Muscle layer of colon (tissue), 2 donors: ENCODE results near the gene COG4.
"Not testable (repeated sequence)": the region's sequence is repeated elsewhere in the genome, so short reads cannot be mapped to it uniquely, and the experiment has no call there.

Source experiments
- H3K27ac ChIP-seq: one replicate; pipeline ENCODE4 v1.7.0; 2013; ENCODE audit warnings: low read depth, mild to moderate bottlenecking, low read length, moderate library complexity
- H3K27me3 ChIP-seq, 2 donors: one replicate each; pipeline ENCODE4 v1.7.0; 2013; ENCODE audit warnings: low read length in 2 of 2, mild to moderate bottlenecking in 2 of 2; ENCODE audit not compliant: insufficient read depth in 2 of 2, control insufficient read depth in 1 of 2
- H3K36me3 ChIP-seq: one replicate; pipeline ENCODE4 v1.7.0; 2013; ENCODE audit warnings: mild to moderate bottlenecking, low read length; ENCODE audit not compliant: insufficient read depth
- H3K4me1 ChIP-seq: one replicate; pipeline ENCODE4 v1.7.0; 2013; ENCODE audit warnings: mild to moderate bottlenecking, low read length; ENCODE audit not compliant: insufficient read depth
- H3K4me3 ChIP-seq, 2 donors: one replicate each; pipeline ENCODE4 v1.7.0; 2013; ENCODE audit warnings: low read length in 2 of 2, low read depth in 1 of 2, mild to moderate bottlenecking in 1 of 2, moderate library complexity in 1 of 2
- H3K9ac ChIP-seq: one replicate; pipeline ENCODE4 v1.7.0; 2013; ENCODE audit warnings: low read length
- H3K9me3 ChIP-seq: one replicate; pipeline ENCODE4 v1.7.0; 2013; ENCODE audit warnings: mild to moderate bottlenecking, low read length
- donor health status: abdominal sarcoma.
- donor health status: Adenocarcinoma of cecum.

Gene COG4

GRCh38 chr16:70465999-70466804 lies 57.2 kb downstream of the COG4 start:
- H3K27me3 ChIP-seq = no peaks in the 10 kb centered on the region
- no peaks in the 10 kb centered on the region for H3K4me1 ChIP-seq
- no peak overlapping the region for H3K27ac ChIP-seq
- H3K4me3 ChIP-seq = no peak overlapping the region
- H3K36me3 ChIP-seq = peaks cover 15% of the 10 kb centered on the region
- no peak overlapping the region for H3K9ac ChIP-seq
- no peaks in the 10 kb centered on the region for H3K9me3 ChIP-seq

GRCh38 chr16:70463235-70463634 lies 60.1 kb downstream of the COG4 start:
- no peak overlapping the region for H3K9ac ChIP-seq
- no peak overlapping the region for H3K27ac ChIP-seq
- peaks cover 15% of the 10 kb centered on the region for H3K36me3 ChIP-seq
- H3K4me1 ChIP-seq = no peaks in the 10 kb centered on the region
- no peak overlapping the region for H3K4me3 ChIP-seq
- H3K27me3 ChIP-seq = no peaks in the 10 kb centered on the region
- H3K9me3 ChIP-seq = no peaks in the 10 kb centered on the region

GRCh38 chr16:70460737-70461261 lies 62.6 kb downstream of the COG4 start:
- H3K9me3 ChIP-seq = no peaks in the 10 kb centered on the region
- H3K4me1 ChIP-seq = no peaks in the 10 kb centered on the region
- H3K36me3 ChIP-seq = peaks cover 11% of the 10 kb centered on the region
- no peak overlapping the region for H3K27ac ChIP-seq
- H3K4me3 ChIP-seq = no peak overlapping the region
- H3K9ac ChIP-seq = no peak overlapping the region
- H3K27me3 ChIP-seq = no peaks in the 10 kb centered on the region

DNA sequence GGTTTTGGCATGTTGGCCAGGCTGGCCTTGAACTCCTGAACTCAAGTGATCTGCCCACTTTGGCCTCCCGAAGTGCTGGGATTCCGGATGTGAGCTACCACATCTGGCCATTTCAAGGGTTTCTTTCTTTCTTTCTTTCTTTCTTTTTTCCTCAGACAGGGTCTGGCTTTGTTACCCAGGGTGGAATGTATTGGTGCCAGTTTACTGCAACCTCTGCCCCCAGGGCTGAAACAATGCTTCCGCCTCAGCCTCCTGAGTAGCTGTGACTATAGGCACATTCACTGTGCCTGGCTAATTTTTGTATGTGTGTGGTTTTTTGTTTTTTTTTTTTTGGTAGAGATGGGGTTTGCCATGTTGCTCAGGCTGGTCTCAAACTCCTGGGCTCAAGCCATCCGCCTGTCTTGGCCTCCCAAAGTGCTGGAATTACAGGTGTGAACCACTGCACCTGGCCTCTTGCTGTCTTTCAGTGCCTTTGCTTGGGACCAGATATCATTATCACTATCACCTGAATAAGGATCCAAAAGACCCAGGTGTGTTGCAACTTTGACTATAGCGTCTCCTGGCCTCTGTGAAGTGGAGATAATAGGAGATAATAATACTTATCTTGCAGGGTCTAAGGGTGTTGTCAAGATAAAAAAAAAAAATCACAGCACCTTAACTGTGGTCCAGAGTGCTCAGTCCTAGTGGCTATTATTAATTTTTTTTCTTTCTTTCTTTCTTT lies 65.7 kb downstream of the COG4 start:
- H3K27ac ChIP-seq = no peak overlapping the region
- no peaks in the 10 kb centered on the region for H3K27me3 ChIP-seq
- H3K9ac ChIP-seq = no peak overlapping the region
- H3K9me3 ChIP-seq = no peaks in the 10 kb centered on the region
- peaks cover 4% of the 10 kb centered on the region for H3K4me1 ChIP-seq
- H3K36me3 ChIP-seq = no peaks in the 10 kb centered on the region
- no peak overlapping the region for H3K4me3 ChIP-seq

DNA sequence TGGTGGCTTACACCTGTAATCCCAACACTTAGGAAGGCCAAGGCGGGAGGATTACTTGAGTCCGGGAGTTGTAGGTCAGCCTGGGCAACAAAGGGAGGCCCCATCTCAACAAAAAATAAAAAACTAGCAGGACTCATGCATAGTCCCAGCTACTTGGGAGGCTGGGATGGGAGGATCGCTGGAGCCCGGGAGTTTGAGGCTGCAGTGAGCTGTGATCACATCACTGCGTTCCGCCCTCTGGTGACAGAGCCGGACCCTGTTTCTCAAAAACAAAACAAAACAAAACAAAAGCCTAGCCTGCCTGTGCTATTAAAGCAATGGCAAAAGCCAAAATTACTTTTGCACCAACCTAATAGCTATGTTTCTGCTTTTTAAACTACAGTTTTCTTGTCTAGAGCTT lies 67.4 kb downstream of the COG4 start:
- Histone ChIP-seq H3K9ac (no peak overlapping the region), H3K27me3 (no peaks in the 10 kb centered on the region), H3K9me3 (no peaks in the 10 kb centered on the region), H3K4me1 (peaks cover 4% of the 10 kb centered on the region), H3K4me3 (no peak overlapping the region), H3K27ac (no peak overlapping the region), H3K36me3 (no peaks in the 10 kb centered on the region)

DNA sequence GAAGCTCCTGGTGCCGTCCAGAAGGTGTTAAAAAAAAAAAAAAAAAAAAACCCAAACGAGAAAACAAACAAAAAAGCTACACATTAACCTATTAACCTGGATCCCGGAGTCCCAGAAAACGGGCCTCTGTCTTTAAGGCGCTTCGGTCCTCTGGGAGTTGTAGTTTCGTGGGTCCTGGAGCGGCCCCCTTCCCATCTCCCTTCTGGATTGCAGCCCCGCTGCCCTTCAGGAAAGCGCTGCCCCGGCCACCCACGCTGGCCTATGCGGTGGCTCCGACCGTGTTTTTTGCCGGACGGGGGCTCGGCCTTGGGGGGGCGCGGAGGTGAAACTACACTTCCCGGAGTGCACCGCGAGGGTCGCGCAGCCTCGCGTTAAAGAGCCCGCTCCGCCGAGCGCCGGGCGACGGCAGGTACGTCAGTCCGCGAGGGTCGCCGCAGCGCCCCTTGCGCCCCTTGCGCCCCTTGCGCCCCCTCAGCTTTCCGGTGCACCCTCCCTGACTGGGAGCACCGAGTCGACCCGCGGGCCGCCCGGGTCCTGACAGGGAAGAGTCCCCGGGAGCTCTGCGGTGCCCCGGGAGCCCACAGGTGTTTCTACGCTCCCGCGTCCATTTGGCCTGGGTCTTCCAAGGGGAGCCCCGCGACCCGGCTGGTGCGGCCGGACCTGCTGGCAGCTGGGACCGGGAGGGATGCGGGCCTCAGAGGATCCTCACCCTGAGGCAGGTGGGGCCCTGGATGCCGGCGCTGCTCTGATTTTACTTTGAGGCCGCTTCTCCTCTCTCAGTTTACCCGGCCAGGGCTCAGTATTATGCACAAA lies 68.9 kb downstream of the COG4 start, which contains the start of gene FCSK:
Gene FCSK, plus strand, starts transcription at position 374 of the 813 bp plus-strand sequence. CDS start 8,596 bp downstream, outside the sequence.
- Histone ChIP-seq H3K27ac (peak within 1 kb of the TSS; percentile 94), H3K4me3 (peak within 1 kb of the TSS; percentile 74 to 99), H3K4me1 (peaks cover 4% of the 10 kb centered on the region), H3K9ac (peak within 1 kb of the TSS; percentile 47), H3K27me3 (no peaks in the 10 kb centered on the region), H3K9me3 (no peaks in the 10 kb centered on the region), H3K36me3 (no peaks in the 10 kb centered on the region)

GRCh38 chr16:70453892-70454221 lies 69.5 kb downstream of the COG4 start:
- peak overlapping the region; percentile 94 for H3K27ac ChIP-seq
- H3K4me3 ChIP-seq = peak overlapping the region; percentile 74 to 99
- no peaks in the 10 kb centered on the region for H3K36me3 ChIP-seq
- H3K9me3 ChIP-seq = no peaks in the 10 kb centered on the region
- no peaks in the 10 kb centered on the region for H3K27me3 ChIP-seq
- H3K4me1 ChIP-seq = peaks cover 4% of the 10 kb centered on the region
- peak overlapping the region; percentile 24 for H3K9ac ChIP-seq

- no peaks in the 10 kb centered on the region for H3K9me3 ChIP-seq
- no peak overlapping the region for H3K9ac ChIP-seq
- H3K27ac ChIP-seq = peak overlapping the region; percentile 94
Observed at GRCh38 chr16:70453117-70453891, 70.0 kb downstream of the COG4 start.

GRCh38 chr16:70451004-70451340 lies 72.4 kb downstream of the COG4 start:
- not testable (repeated sequence) for H3K9me3 ChIP-seq, H3K4me3 ChIP-seq, H3K9ac ChIP-seq, H3K27me3 ChIP-seq, H3K36me3 ChIP-seq, H3K27ac ChIP-seq, H3K4me1 ChIP-seq

More at GRCh38 chr16:70453117-70453891, 70.0 kb downstream of the COG4 start:
- H3K4me1 ChIP-seq = peaks cover 4% of the 10 kb centered on the region
- peak overlapping the region; percentile 74 to 99 for H3K4me3 ChIP-seq
- no peaks in the 10 kb centered on the region for H3K36me3 ChIP-seq
- no peaks in the 10 kb centered on the region for H3K27me3 ChIP-seq

GRCh38 chr16:70450142-70451003 lies 73.0 kb downstream of the COG4 start:
- not testable (repeated sequence) for H3K4me1 ChIP-seq, H3K9ac ChIP-seq, H3K27me3 ChIP-seq, H3K4me3 ChIP-seq, H3K27ac ChIP-seq, H3K9me3 ChIP-seq, H3K36me3 ChIP-seq
